Activated T-helper 1 cell treated with anti-CD3 and anti-CD28 coated beads, Interleukin-12 subunit alpha, Interleukin-12 subunit beta, Interleukin-2, Interleukin-4 antibody, amounts not matched to agents 30 ng/mL and 10 ng/mL and 1 ng/mL, durations not matched to agents 14 hours and 24 hours and 36 hours (primary cell): ENCODE data around the gene LIX1L. TPM values are rescaled to one million over a fixed set of nuclear protein-coding genes. Genes with fewer than 3 reads are reported as not detected.
A peak's percentile ranks its signal among the peaks of the same experiment; 100 is the strongest.
"Not testable (repeated sequence)": the region's sequence is repeated elsewhere in the genome, so short reads cannot be mapped to it uniquely, and the experiment has no call there.

Experiments
- DNase-seq: peaks from one replicate; pipeline ENCODE4 v3.0.0; 2021; ENCODE audit warnings: low spot score
- H3K27ac Mint-ChIP-seq: one replicate; pipeline ENCODE4 v1.8.0; 2021; ENCODE audit warnings: mild to moderate bottlenecking, mixed read lengths
- H3K27me3 Mint-ChIP-seq: one replicate; pipeline ENCODE4 v1.8.0; 2022; ENCODE audit warnings: mild to moderate bottlenecking, moderate library complexity, mixed read lengths; ENCODE audit not compliant: insufficient read depth
- H3K36me3 Mint-ChIP-seq: one replicate; pipeline ENCODE4 v1.8.0; 2021; ENCODE audit warnings: low read depth, mixed read lengths
- H3K4me1 Mint-ChIP-seq: one replicate; pipeline ENCODE4 v1.8.0; 2021; ENCODE audit warnings: low read depth, mixed read lengths
- H3K4me3 Mint-ChIP-seq: one replicate; pipeline ENCODE4 v1.8.0; 2021; ENCODE audit warnings: mild to moderate bottlenecking, moderate library complexity, mixed read lengths
- H3K9me3 Mint-ChIP-seq: one replicate; pipeline ENCODE4 v1.8.0; 2021; ENCODE audit warnings: mixed read lengths
- intact Hi-C: fragments of 100-400 bp; cut with micrococcal nuclease; formaldehyde crosslinking; loops from one replicate; pipeline ENCODE4 v1.15.1; 2024
- total RNA-seq: library from RNA; stranded (reverse); gene quantifications from 2 replicates; pipeline ENCODE4 v1.2.3, GENCODE V29; 2022

LIX1L gene
- total RNA-seq, 1 donor from 2014 or later, result 30.3 TPM

- Mint-ChIP-seq H3K36me3 (peaks cover 22% of the 10 kb centered on the region), H3K27me3 (no peaks in the 10 kb centered on the region), H3K4me3 (no peak overlapping the region), H3K27ac (no peak overlapping the region), H3K4me1 (peaks cover 18% of the 10 kb centered on the region), H3K9me3 (no peaks in the 10 kb centered on the region)
- intact Hi-C loops, result no loop called here
- no peak for DNase-seq
These were observed 21.6 kb downstream of the LIX1L start for GRCh38 chr1:145936247-145936646.

GRCh38 chr1:145935708-145936107 lies 22.1 kb downstream of the LIX1L start:
- Mint-ChIP-seq H3K36me3 (peaks cover 24% of the 10 kb centered on the region), H3K4me3 (no peak overlapping the region), H3K9me3 (no peaks in the 10 kb centered on the region), H3K4me1 (peaks cover 18% of the 10 kb centered on the region), H3K27ac (no peak overlapping the region), H3K27me3 (no peaks in the 10 kb centered on the region)
- intact Hi-C loops, result no loop called here
- no peak for DNase-seq

GRCh38 chr1:145932522-145933009 lies 25.3 kb downstream of the LIX1L start:
- H3K9me3 Mint-ChIP-seq, intact Hi-C loops, DNase-seq, H3K27me3 Mint-ChIP-seq: not testable (repeated sequence)
- Mint-ChIP-seq H3K27ac (peak overlapping the region; percentile 69), H3K36me3 (peaks cover 24% of the 10 kb centered on the region), H3K4me3 (peak overlapping the region; percentile 58), H3K4me1 (peaks cover 18% of the 10 kb centered on the region)

GRCh38 chr1:145927916-145928643 lies 29.7 kb downstream of the LIX1L start:
- Mint-ChIP-seq H3K27ac (peak overlapping the region; percentile 20), H3K9me3 (no peaks in the 10 kb centered on the region), H3K36me3 (peaks cover 6% of the 10 kb centered on the region), H3K27me3 (no peaks in the 10 kb centered on the region), H3K4me1 (peaks cover 19% of the 10 kb centered on the region), H3K4me3 (no peak overlapping the region)
- intact Hi-C loops, result loop anchor here (1.0 to 2.0 kb wide), 6 partner anchors 10 to 70 kb away; partner anchors contain the start of genes ANKRD34A, ITGA10, PEX11B and POLR3GL
- no peak for DNase-seq

DNA sequence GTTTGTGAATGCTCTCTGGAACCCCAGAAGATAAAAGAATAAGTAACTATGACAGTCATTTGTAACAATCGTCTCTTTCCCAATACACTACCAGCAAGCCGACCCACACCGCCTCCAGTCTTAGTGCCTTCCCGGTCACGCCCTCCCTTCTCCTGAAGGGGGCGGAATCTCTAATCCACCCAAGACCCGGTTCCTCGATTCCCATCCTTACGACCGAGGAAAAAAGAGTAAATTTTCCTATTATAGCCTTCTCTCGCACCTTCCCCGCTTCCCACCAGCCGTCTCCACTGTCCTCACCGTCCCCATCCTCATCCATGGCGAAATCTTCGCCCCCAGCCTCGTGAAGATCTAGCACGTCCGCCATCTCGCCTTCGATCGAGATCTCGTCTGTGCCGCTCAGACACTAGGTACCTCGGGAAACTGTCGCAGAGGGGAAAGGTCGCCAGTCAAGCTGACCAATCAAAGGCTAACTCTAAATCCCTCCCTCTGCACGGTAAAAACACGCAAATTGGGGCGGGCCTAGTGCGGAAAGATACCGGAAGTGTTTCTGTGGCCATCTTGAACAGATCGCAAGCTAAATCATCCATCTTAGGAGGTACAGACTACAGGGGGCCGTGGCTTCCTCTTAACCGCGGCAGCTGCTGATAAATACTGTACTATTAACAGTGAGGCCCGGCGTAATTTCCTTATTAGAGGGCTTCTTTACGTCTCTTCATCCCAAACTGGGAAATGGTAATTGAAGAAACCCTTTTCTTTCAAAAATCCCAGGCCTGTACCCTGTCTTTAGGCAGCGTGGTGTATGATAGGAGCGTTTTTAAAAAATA lies 30.5 kb downstream of the LIX1L start, which contains the start of gene RBM8A:
Gene RBM8A (minus strand): TSS at position 422 of the 824 bp plus-strand sequence. CDS start 58 bp downstream, at position 364.
- Mint-ChIP-seq H3K9me3 (no peaks in the 10 kb centered on the region), H3K27ac (peak within 1 kb of the TSS; percentile 20), H3K36me3 (peaks cover 8% of the 10 kb centered on the region), H3K4me3 (no peak within 1 kb of the TSS), H3K4me1 (peaks cover 11% of the 10 kb centered on the region), H3K27me3 (no peaks in the 10 kb centered on the region)
- peak; percentile 93 for DNase-seq
- intact Hi-C loops, result loop anchor here (1.0 to 2.0 kb wide), 6 partner anchors 9 to 69 kb away; partner anchors contain the start of genes ANKRD34A, ITGA10, PEX11B and POLR3GL

- no peak overlapping the region for H3K4me3 Mint-ChIP-seq
- no peak overlapping the region for H3K27ac Mint-ChIP-seq
- peaks cover 8% of the 10 kb centered on the region for H3K36me3 Mint-ChIP-seq
- H3K27me3 Mint-ChIP-seq, result no peaks in the 10 kb centered on the region
- peak; percentile 24 for DNase-seq
- H3K9me3 Mint-ChIP-seq, result no peaks in the 10 kb centered on the region
- H3K4me1 Mint-ChIP-seq, result peaks cover 9% of the 10 kb centered on the region
- intact Hi-C loops, result loop anchor here (1.0 to 2.0 kb wide), 6 partner anchors 8 to 68 kb away; partner anchors contain the start of genes ANKRD34A, ITGA10, PEX11B and POLR3GL
These were observed 31.1 kb downstream of the LIX1L start for GRCh38 chr1:145926686-145927062.

- H3K4me1 Mint-ChIP-seq, result peaks cover 38% of the 10 kb centered on the region
- H3K36me3 Mint-ChIP-seq, result peaks cover 16% of the 10 kb centered on the region
- intact Hi-C loops, result no loop called here
- H3K27me3 Mint-ChIP-seq, result no peaks in the 10 kb centered on the region
- H3K9me3 Mint-ChIP-seq, result no peaks in the 10 kb centered on the region
- no peak for DNase-seq
- no peak overlapping the region for H3K27ac Mint-ChIP-seq
- H3K4me3 Mint-ChIP-seq, result no peak overlapping the region
These were observed 35.6 kb downstream of the LIX1L start for GRCh38 chr1:145922266-145922665.

- not testable (repeated sequence) for H3K27ac Mint-ChIP-seq
These were observed 37.5 kb downstream of the LIX1L start for GRCh38 chr1:145920297-145920696.

GRCh38 chr1:145918992-145919939 lies 38.6 kb downstream of the LIX1L start:
- peak overlapping the region; percentile 88 for H3K4me3 Mint-ChIP-seq
- no peak for DNase-seq
- H3K27ac Mint-ChIP-seq, result peak overlapping the region; percentile 91
- H3K36me3 Mint-ChIP-seq, result peaks cover 32% of the 10 kb centered on the region
- H3K9me3 Mint-ChIP-seq, result no peaks in the 10 kb centered on the region
- peaks cover 41% of the 10 kb centered on the region for H3K4me1 Mint-ChIP-seq
- H3K27me3 Mint-ChIP-seq, result no peaks in the 10 kb centered on the region
- intact Hi-C loops, result loop anchor here (1.0 to 2.0 kb wide), 5 partner anchors 8 to 74 kb away; partner anchors contain the start of genes ANKRD34A, ANKRD35, NUDT17 and POLR3GL

More at GRCh38 chr1:145920297-145920696, 37.5 kb downstream of the LIX1L start:
- H3K9me3 Mint-ChIP-seq, intact Hi-C loops, H3K27me3 Mint-ChIP-seq, DNase-seq: not testable (repeated sequence)
- peaks cover 41% of the 10 kb centered on the region for H3K4me1 Mint-ChIP-seq
- peaks cover 28% of the 10 kb centered on the region for H3K36me3 Mint-ChIP-seq
- peak overlapping the region; percentile 88 for H3K4me3 Mint-ChIP-seq

- Mint-ChIP-seq H3K27me3 (no peaks in the 10 kb centered on the region), H3K4me1 (peaks cover 41% of the 10 kb centered on the region), H3K36me3 (peaks cover 31% of the 10 kb centered on the region), H3K4me3 (peak within 1 kb of the TSS; percentile 88), H3K9me3 (no peaks in the 10 kb centered on the region), H3K27ac (peak within 1 kb of the TSS; percentile 91)
- peak; percentile 87 for DNase-seq
- intact Hi-C loops, result loop anchor here (1.0 to 2.0 kb wide), 5 partner anchors 9 to 74 kb away; partner anchors contain the start of genes ANKRD34A, ANKRD35, NUDT17 and POLR3GL
These were observed 39.4 kb downstream of the LIX1L start, which contains the start of gene PEX11B for GRCh38 chr1:145918144-145918991. TSS of gene PEX11B (minus strand) at chr1:145918717. CDS start at chr1:145918688, 29 bp downstream.

DNA sequence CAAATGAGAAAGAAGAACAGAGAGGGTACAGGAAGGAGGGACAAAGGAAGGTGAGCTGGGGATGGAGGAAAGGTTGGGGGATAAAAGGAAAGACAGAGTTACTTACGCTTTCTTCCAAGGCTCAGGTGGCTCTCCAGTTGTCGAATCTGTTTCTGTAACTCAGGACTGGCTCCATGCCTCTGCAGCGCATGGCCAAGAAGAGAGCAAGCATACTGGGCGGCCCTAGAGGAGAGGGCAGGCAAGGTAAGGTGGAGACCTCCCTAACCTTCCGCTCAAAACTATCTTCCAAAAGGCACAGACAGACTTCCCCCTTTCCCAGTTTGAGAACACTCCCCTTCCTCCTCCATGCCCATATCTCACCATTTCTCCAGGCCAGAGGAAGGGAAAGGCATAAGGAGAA lies 40.2 kb downstream of the LIX1L start:
- intact Hi-C loops, result no loop called here
- Mint-ChIP-seq H3K27ac (peak overlapping the region; percentile 91), H3K27me3 (no peaks in the 10 kb centered on the region), H3K9me3 (no peaks in the 10 kb centered on the region), H3K4me1 (peaks cover 41% of the 10 kb centered on the region), H3K4me3 (peak overlapping the region; percentile 88), H3K36me3 (peaks cover 29% of the 10 kb centered on the region)
- DNase-seq, result no peak
